Activated CD4-positive, alpha-beta T cell treated with anti-CD3 and anti-CD28 coated beads, Interleukin-2, amount 10 ng/mL, durations not matched to agents 24 days and 14 days (primary cell): ENCODE data around the gene OPCML. TPM values are rescaled to one million over a fixed set of nuclear protein-coding genes. Genes with fewer than 3 reads are reported as not detected.

Source experiments
- DNase-seq: peaks from one replicate; pipeline ENCODE4 v3.0.0; 2022
- H3K27ac Mint-ChIP-seq: one replicate; pipeline ENCODE4 v1.8.0; 2022; ENCODE audit warnings: mild to moderate bottlenecking, mixed read lengths
- H3K27me3 Mint-ChIP-seq: one replicate; pipeline ENCODE4 v1.8.0; 2022; ENCODE audit warnings: mixed read lengths
- H3K36me3 Mint-ChIP-seq: one replicate; pipeline ENCODE4 v1.8.0; 2022; ENCODE audit warnings: low read depth, mild to moderate bottlenecking, mixed read lengths
- H3K4me1 Mint-ChIP-seq: one replicate; pipeline ENCODE4 v1.8.0; 2021; ENCODE audit warnings: mixed read lengths
- H3K4me3 Mint-ChIP-seq: one replicate; pipeline ENCODE4 v1.8.0; 2022; ENCODE audit warnings: mild to moderate bottlenecking, moderate library complexity, mixed read lengths
- H3K9me3 Mint-ChIP-seq: one replicate; pipeline ENCODE4 v1.8.0; 2021; ENCODE audit warnings: mixed read lengths
- intact Hi-C: fragments of 100-400 bp; cut with micrococcal nuclease; formaldehyde crosslinking; loops from one replicate; pipeline ENCODE4 v1.15.1; 2023
- total RNA-seq: library from RNA; stranded (reverse); gene quantifications from 2 replicates; pipeline ENCODE4 v1.2.3, GENCODE V29; 2022

Gene OPCML
- total RNA-seq, 1 donor from 2014 or later: not detected

- no peak for DNase-seq
- no peaks in the 10 kb centered on the region for H3K36me3 Mint-ChIP-seq
- no peaks in the 10 kb centered on the region for H3K9me3 Mint-ChIP-seq
- H3K27ac Mint-ChIP-seq: no peak overlapping the region
- intact Hi-C loops: no loop called here
- peaks cover 2% of the 10 kb centered on the region for H3K27me3 Mint-ChIP-seq
- H3K4me1 Mint-ChIP-seq: no peaks in the 10 kb centered on the region
- no peak overlapping the region for H3K4me3 Mint-ChIP-seq
Measured at GRCh38 chr11:133072378-133072777, 459.9 kb downstream of the OPCML start.

- Mint-ChIP-seq H3K9me3 (no peaks in the 10 kb centered on the region), H3K27me3 (peaks cover 4% of the 10 kb centered on the region), H3K4me3 (no peak overlapping the region), H3K4me1 (no peaks in the 10 kb centered on the region), H3K27ac (no peak overlapping the region), H3K36me3 (no peaks in the 10 kb centered on the region)
- no peak for DNase-seq
- intact Hi-C loops: no loop called here
Measured at GRCh38 chr11:133070791-133071190, 461.5 kb downstream of the OPCML start.

- Mint-ChIP-seq H3K27me3 (peaks cover 5% of the 10 kb centered on the region), H3K36me3 (no peaks in the 10 kb centered on the region), H3K9me3 (no peaks in the 10 kb centered on the region), H3K4me3 (no peak overlapping the region), H3K4me1 (no peaks in the 10 kb centered on the region), H3K27ac (no peak overlapping the region)
- no peak for DNase-seq
- intact Hi-C loops: no loop called here
Measured at GRCh38 chr11:133070021-133070713, 462.1 kb downstream of the OPCML start.

- no peaks in the 10 kb centered on the region for H3K36me3 Mint-ChIP-seq
- H3K27me3 Mint-ChIP-seq: peaks cover 19% of the 10 kb centered on the region
Measured at GRCh38 chr11:133065847-133066485, 466.3 kb downstream of the OPCML start.

GRCh38 chr11:133064961-133065360, 467.3 kb downstream of the OPCML start:
- Mint-ChIP-seq H3K4me3 (no peak overlapping the region), H3K9me3 (no peaks in the 10 kb centered on the region), H3K27ac (no peak overlapping the region), H3K36me3 (no peaks in the 10 kb centered on the region), H3K27me3 (peaks cover 19% of the 10 kb centered on the region), H3K4me1 (peaks cover 3% of the 10 kb centered on the region)
- intact Hi-C loops: no loop called here
- DNase-seq: no peak

More at GRCh38 chr11:133065847-133066485, 466.3 kb downstream of the OPCML start:
- intact Hi-C loops: no loop called here
- Mint-ChIP-seq H3K4me3 (no peak overlapping the region), H3K4me1 (peaks cover 3% of the 10 kb centered on the region), H3K27ac (no peak overlapping the region), H3K9me3 (no peaks in the 10 kb centered on the region)
- DNase-seq: no peak

- Mint-ChIP-seq H3K27ac (no peak overlapping the region), H3K27me3 (peaks cover 18% of the 10 kb centered on the region)
Measured at GRCh38 chr11:133064152-133064877, 468.0 kb downstream of the OPCML start.

GRCh38 chr11:133058501-133058900, 473.8 kb downstream of the OPCML start:
- no peaks in the 10 kb centered on the region for H3K36me3 Mint-ChIP-seq
- intact Hi-C loops: no loop called here
- no peak overlapping the region for H3K27ac Mint-ChIP-seq
- no peak overlapping the region for H3K4me3 Mint-ChIP-seq
- no peaks in the 10 kb centered on the region for H3K9me3 Mint-ChIP-seq
- peaks cover 5% of the 10 kb centered on the region for H3K27me3 Mint-ChIP-seq
- H3K4me1 Mint-ChIP-seq: no peaks in the 10 kb centered on the region
- DNase-seq: no peak

More at GRCh38 chr11:133064152-133064877, 468.0 kb downstream of the OPCML start:
- no peaks in the 10 kb centered on the region for H3K9me3 Mint-ChIP-seq
- intact Hi-C loops: no loop called here
- H3K36me3 Mint-ChIP-seq: no peaks in the 10 kb centered on the region
- DNase-seq: no peak
- peaks cover 3% of the 10 kb centered on the region for H3K4me1 Mint-ChIP-seq
- H3K4me3 Mint-ChIP-seq: no peak overlapping the region

- Mint-ChIP-seq H3K4me3 (no peak overlapping the region), H3K27me3 (no peaks in the 10 kb centered on the region), H3K36me3 (no peaks in the 10 kb centered on the region), H3K9me3 (no peaks in the 10 kb centered on the region), H3K27ac (no peak overlapping the region), H3K4me1 (no peaks in the 10 kb centered on the region)
- DNase-seq: no peak
- intact Hi-C loops: no loop called here
Measured at GRCh38 chr11:133053124-133053776, 479.1 kb downstream of the OPCML start.

GRCh38 chr11:133052537-133052936, 479.8 kb downstream of the OPCML start:
- H3K36me3 Mint-ChIP-seq: no peaks in the 10 kb centered on the region
- no peaks in the 10 kb centered on the region for H3K4me1 Mint-ChIP-seq
- DNase-seq: no peak
- H3K9me3 Mint-ChIP-seq: no peaks in the 10 kb centered on the region
- H3K27ac Mint-ChIP-seq: no peak overlapping the region
- no peak overlapping the region for H3K4me3 Mint-ChIP-seq
- intact Hi-C loops: no loop called here
- H3K27me3 Mint-ChIP-seq: no peaks in the 10 kb centered on the region

GRCh38 chr11:133049244-133050019, 482.9 kb downstream of the OPCML start:
- H3K27ac Mint-ChIP-seq: no peak overlapping the region
- no peak overlapping the region for H3K4me3 Mint-ChIP-seq
- H3K4me1 Mint-ChIP-seq: no peaks in the 10 kb centered on the region
- no peaks in the 10 kb centered on the region for H3K9me3 Mint-ChIP-seq
- H3K36me3 Mint-ChIP-seq: no peaks in the 10 kb centered on the region
- H3K27me3 Mint-ChIP-seq: no peaks in the 10 kb centered on the region
- DNase-seq: no peak
- intact Hi-C loops: no loop called here

- DNase-seq: no peak
- Mint-ChIP-seq H3K27me3 (no peaks in the 10 kb centered on the region), H3K27ac (no peak overlapping the region), H3K9me3 (no peaks in the 10 kb centered on the region), H3K4me3 (no peak overlapping the region), H3K4me1 (no peaks in the 10 kb centered on the region), H3K36me3 (no peaks in the 10 kb centered on the region)
- intact Hi-C loops: no loop called here
Measured at GRCh38 chr11:133048270-133048669, 484.0 kb downstream of the OPCML start.

- intact Hi-C loops: no loop called here
- H3K4me1 Mint-ChIP-seq: no peaks in the 10 kb centered on the region
- no peak overlapping the region for H3K27ac Mint-ChIP-seq
- no peak overlapping the region for H3K4me3 Mint-ChIP-seq
- no peak for DNase-seq
- H3K36me3 Mint-ChIP-seq: no peaks in the 10 kb centered on the region
- no peaks in the 10 kb centered on the region for H3K27me3 Mint-ChIP-seq
- no peaks in the 10 kb centered on the region for H3K9me3 Mint-ChIP-seq
Measured at GRCh38 chr11:133047771-133048115, 484.6 kb downstream of the OPCML start.

GRCh38 chr11:133047036-133047770, 485.1 kb downstream of the OPCML start:
- intact Hi-C loops: no loop called here
- no peak overlapping the region for H3K4me3 Mint-ChIP-seq
- H3K27ac Mint-ChIP-seq: no peak overlapping the region
- H3K27me3 Mint-ChIP-seq: no peaks in the 10 kb centered on the region
- no peak for DNase-seq
- H3K36me3 Mint-ChIP-seq: no peaks in the 10 kb centered on the region
- no peaks in the 10 kb centered on the region for H3K9me3 Mint-ChIP-seq
- H3K4me1 Mint-ChIP-seq: no peaks in the 10 kb centered on the region
